Sigmoid colon (tissue), 7 donors: Measurements from ENCODE around the gene TCAP. TPM values are rescaled to one million over a fixed set of nuclear protein-coding genes. Genes with fewer than 3 reads are reported as not detected.

Source experiments
- DNase-seq: peaks from one replicate; pipeline ENCODE4 v3.0.0-alpha.2; 2019
- H3K27ac ChIP-seq, 4 donors: fragments of 200-600 bp; sonication (generic); one replicate each; pipeline ENCODE4 v1.5.1; 2016 to 2019; ENCODE audit warnings: mild to moderate bottlenecking in 1 of 4
- H3K27me3 ChIP-seq, 3 donors: fragments of 200-600 bp; sonication (generic); one replicate each; pipeline ENCODE4 v1.5.1; 2019; ENCODE audit warnings: mild to moderate bottlenecking in 1 of 3
- H3K36me3 ChIP-seq, 4 donors: fragments of 200-600 bp; sonication (generic); one replicate each; pipeline ENCODE4 v1.5.1; 2016 to 2019
- H3K4me1 ChIP-seq, 4 donors: fragments of 200-600 bp; sonication (generic); one replicate each; pipeline ENCODE4 v1.5.1; 2017 to 2019
- H3K4me3 ChIP-seq, 4 donors: fragments of 200-600 bp; sonication (generic); one replicate each; pipeline ENCODE4 v1.5.1; 2017 to 2019; ENCODE audit warnings: mild to moderate bottlenecking in 2 of 4, moderate library complexity in 1 of 4
- H3K9me3 ChIP-seq, 4 donors: fragments of 200-600 bp in 3 of 4; sonication (generic) in 3 of 4; one replicate each; pipeline versions ENCODE4 v1.5.1 to v1.6.1; 2013 to 2019
- EP300 ChIP-seq, 4 donors: sonication (generic); formaldehyde crosslinking; IDR thresholded peaks; one replicate each; pipeline ENCODE4 v1.6.1; 2017; ENCODE audit warnings: antibody characterized with exemption in 4 of 4
- POLR2A ChIP-seq, 2 donors: fragments of 450-650 bp; IDR thresholded peaks; one replicate each; pipeline ENCODE4 v1.6.1; 2016; ENCODE audit warnings: antibody characterized with exemption in 2 of 2, mild to moderate bottlenecking in 2 of 2, moderate library complexity in 2 of 2
- POLR2AphosphoS5 ChIP-seq, 4 donors: sonication (generic); formaldehyde crosslinking; IDR thresholded peaks; one replicate each; pipeline ENCODE4 v1.6.1; 2017; ENCODE audit warnings: antibody characterized with exemption in 4 of 4
- WGBS, 2 donors: extraction: QIAGEN DNeasy Blood & Tissue Kit; methylation state at CpG; one replicate each; pipeline ENCODE4 v1.1.7; 2013; 5-methylcytosine and 5-hydroxymethylcytosine counted together
- intact Hi-C: fragments of 100-400 bp; cut with DNase I; formaldehyde crosslinking; loops from one replicate; pipeline ENCODE4 v1.15.1; 2023
- polyA plus RNA-seq, 3 donors: library from polyadenylated mRNA; stranded (reverse); fragments of 200-250 nt; gene quantifications; one replicate each; pipeline ENCODE4 v1.2.3, GENCODE V29; 2013
- total RNA-seq, 4 donors: library from RNA; depleted of rRNA; stranded (reverse); fragments of >200 nt; gene quantifications; one replicate each; pipeline ENCODE4 v1.1.0, GENCODE V29; 2016
- TF ChIP-seq, protein P1 (sequence below), 4 experiments: fragments of 450-650 bp in 3 of 4; fragments of 200-600 bp in 1 of 4; IDR thresholded peaks; one replicate each; pipeline ENCODE4 v1.5.1; 2016 to 2019; ENCODE audit warnings: antibody characterized with exemption in 4 of 4, mild to moderate bottlenecking in 3 of 4, moderate library complexity in 2 of 4
- donor health status: healthy with polysubstance abuse.
- donor health status: Bipolar disorder and iron deficiency.
- donor health status: healthy.

The TCAP gene
- total and polyA plus RNA-seq, 7 donors: 0.49 to 3.5 (median 1.1) TPM; not detected in 1

GRCh38 chr17:39626171-39627046, 38.7 kb upstream of the TCAP start, which contains the start of gene PPP1R1B:
TSS of gene PPP1R1B (plus strand) at chr17:39626952. CDS start at chr17:39627393, 441 bp downstream.
- H3K27me3 ChIP-seq: peaks cover 28 to 72% (median 56%) of the 10 kb centered on the region in 3 donors
- DNase-seq: no peak
- H3K4me1 ChIP-seq: peaks cover 0 to 26% (median 23%) of the 10 kb centered on the region in 4 donors
- TF ChIP-seq, protein P1, sequence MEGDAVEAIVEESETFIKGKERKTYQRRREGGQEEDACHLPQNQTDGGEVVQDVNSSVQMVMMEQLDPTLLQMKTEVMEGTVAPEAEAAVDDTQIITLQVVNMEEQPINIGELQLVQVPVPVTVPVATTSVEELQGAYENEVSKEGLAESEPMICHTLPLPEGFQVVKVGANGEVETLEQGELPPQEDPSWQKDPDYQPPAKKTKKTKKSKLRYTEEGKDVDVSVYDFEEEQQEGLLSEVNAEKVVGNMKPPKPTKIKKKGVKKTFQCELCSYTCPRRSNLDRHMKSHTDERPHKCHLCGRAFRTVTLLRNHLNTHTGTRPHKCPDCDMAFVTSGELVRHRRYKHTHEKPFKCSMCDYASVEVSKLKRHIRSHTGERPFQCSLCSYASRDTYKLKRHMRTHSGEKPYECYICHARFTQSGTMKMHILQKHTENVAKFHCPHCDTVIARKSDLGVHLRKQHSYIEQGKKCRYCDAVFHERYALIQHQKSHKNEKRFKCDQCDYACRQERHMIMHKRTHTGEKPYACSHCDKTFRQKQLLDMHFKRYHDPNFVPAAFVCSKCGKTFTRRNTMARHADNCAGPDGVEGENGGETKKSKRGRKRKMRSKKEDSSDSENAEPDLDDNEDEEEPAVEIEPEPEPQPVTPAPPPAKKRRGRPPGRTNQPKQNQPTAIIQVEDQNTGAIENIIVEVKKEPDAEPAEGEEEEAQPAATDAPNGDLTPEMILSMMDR (IDR thresholded peaks at IDR 0.05): no peak
- peak in 1 of 2 donors; percentile 53 for TF ChIP-seq POLR2A (IDR thresholded peaks at IDR 0.05)
- intact Hi-C loops: loop anchor here (10.0 kb wide), 1 partner anchor 348 kb away; no protein-coding TSS in a partner anchor
- H3K36me3 ChIP-seq: no peaks in the 10 kb centered on the region
- peak within 1 kb of the TSS; percentile 26 to 43 (median 37) for H3K4me3 ChIP-seq
- H3K27ac ChIP-seq: peak within 1 kb of the TSS in 2 of 4 donors; percentile 20 to 61
- H3K9me3 ChIP-seq: no peaks in the 10 kb centered on the region
- 4 to 17% methylated on average over 29 of the region's 29 CpGs for WGBS, 2 donors

DNA sequence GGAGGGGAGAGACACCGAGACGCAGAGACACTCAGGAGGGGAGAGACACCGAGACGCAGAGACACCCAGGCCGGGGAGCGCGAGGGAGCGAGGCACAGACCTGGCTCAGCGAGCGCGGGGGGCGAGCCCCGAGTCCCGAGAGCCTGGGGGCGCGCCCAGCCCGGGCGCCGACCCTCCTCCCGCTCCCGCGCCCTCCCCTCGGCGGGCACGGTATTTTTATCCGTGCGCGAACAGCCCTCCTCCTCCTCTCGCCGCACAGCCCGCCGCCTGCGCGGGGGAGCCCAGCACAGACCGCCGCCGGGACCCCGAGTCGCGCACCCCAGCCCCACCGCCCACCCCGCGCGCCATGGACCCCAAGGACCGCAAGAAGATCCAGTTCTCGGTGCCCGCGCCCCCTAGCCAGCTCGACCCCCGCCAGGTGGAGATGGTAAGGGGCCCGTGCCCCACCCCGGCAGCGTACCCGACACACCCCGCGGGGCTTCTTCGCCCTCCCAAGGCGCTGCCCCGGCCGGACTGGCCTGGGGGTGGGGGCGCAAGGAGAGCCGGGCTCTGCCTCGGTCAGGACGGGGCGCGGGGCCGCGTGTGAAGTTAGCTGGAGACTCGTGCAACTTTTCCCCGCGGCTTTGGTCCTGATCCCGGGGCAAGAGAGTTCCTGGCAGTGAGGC, 38.0 kb upstream of the TCAP start:
- 2 to 6% methylated on average over 72 of the region's 72 CpGs for WGBS, 2 donors
- peak overlapping the region in 2 of 4 donors; percentile 20 to 61 for H3K27ac ChIP-seq
- no peak for DNase-seq

GRCh38 chr17:39627712-39628516, 37.2 kb upstream of the TCAP start:
- TF ChIP-seq, protein P1 (IDR thresholded peaks at IDR 0.05): no peak
- TF ChIP-seq POLR2AphosphoS5 (IDR thresholded peaks at IDR 0.05): no peak
- TF ChIP-seq POLR2A (IDR thresholded peaks at IDR 0.05): no peak
- no peak for TF ChIP-seq EP300 (IDR thresholded peaks at IDR 0.05)
- H3K36me3 ChIP-seq: no peaks in the 10 kb centered on the region
- H3K4me1 ChIP-seq: peaks cover 0 to 19% (median 16%) of the 10 kb centered on the region in 4 donors
- WGBS, 2 donors: 15 to 59% methylated on average over 16 of the region's 16 CpGs
- no peaks in the 10 kb centered on the region for H3K9me3 ChIP-seq
- intact Hi-C loops: loop anchor here (10.0 kb wide), 1 partner anchor 347 kb away; no protein-coding TSS in a partner anchor
- H3K27me3 ChIP-seq: peaks cover 28 to 74% (median 56%) of the 10 kb centered on the region in 3 donors
- peak overlapping the region in 2 of 4 donors; percentile 20 to 61 for H3K27ac ChIP-seq
- H3K4me3 ChIP-seq: peak overlapping the region; percentile 26 to 43 (median 37)
- DNase-seq: no peak

More for the DNA sequence above, 38.0 kb upstream of the TCAP start:
- intact Hi-C loops: loop anchor here (10.0 kb wide), 1 partner anchor 348 kb away; no protein-coding TSS in a partner anchor
- H3K4me3 ChIP-seq: peak overlapping the region; percentile 26 to 43 (median 37)
- H3K9me3 ChIP-seq: no peaks in the 10 kb centered on the region
- H3K27me3 ChIP-seq: peaks cover 28 to 74% (median 56%) of the 10 kb centered on the region in 3 donors
- no peaks in the 10 kb centered on the region for H3K36me3 ChIP-seq
- TF ChIP-seq POLR2A (IDR thresholded peaks at IDR 0.05) (no peak), POLR2AphosphoS5 (IDR thresholded peaks at IDR 0.05) (no peak), EP300 (IDR thresholded peaks at IDR 0.05) (no peak)
- TF ChIP-seq, protein P1 (IDR thresholded peaks at IDR 0.05): no peak
- H3K4me1 ChIP-seq: peaks cover 0 to 24% (median 19%) of the 10 kb centered on the region in 4 donors
